Testis (tissue), 3 donors: ENCODE measurements around the gene CHPF. TPM values are rescaled to one million over a fixed set of nuclear protein-coding genes. Genes with fewer than 3 reads are reported as not detected.

Source experiments
- DNase-seq: peaks from one replicate; pipeline ENCODE4 v3.0.0-alpha.2; 2019
- H3K27ac ChIP-seq, 2 donors: fragments of 200-600 bp; sonication (generic); one replicate each; pipeline ENCODE4 v1.5.1; 2019
- H3K27me3 ChIP-seq: fragments of 200-600 bp; sonication (generic); one replicate; pipeline ENCODE4 v1.5.1; 2019
- H3K36me3 ChIP-seq: fragments of 200-600 bp; sonication (generic); one replicate; pipeline ENCODE4 v1.5.1; 2017; ENCODE audit warnings: low read depth; ENCODE audit errors: missing control alignments
- H3K4me1 ChIP-seq: fragments of 200-600 bp; sonication (generic); one replicate; pipeline ENCODE4 v1.5.1; 2019
- H3K4me3 ChIP-seq, 2 donors: fragments of 200-600 bp; sonication (generic); one replicate each; pipeline ENCODE4 v1.5.1; 2017 to 2019
- H3K9me3 ChIP-seq: fragments of 200-600 bp; sonication (generic); one replicate; pipeline ENCODE4 v1.5.1; 2017
- CTCF ChIP-seq, 3 experiments: fragments of 450-650 bp in 2 of 3; fragments of 200-600 bp in 1 of 3; sonication (generic) in 1 of 3; IDR thresholded peaks; one replicate each; pipeline ENCODE4 v1.5.1; 2016 to 2019; ENCODE audit warnings: antibody characterized with exemption in 3 of 3, mild to moderate bottlenecking in 2 of 3, moderate library complexity in 1 of 3
- POLR2A ChIP-seq: fragments of 450-650 bp; IDR thresholded peaks from one replicate; pipeline ENCODE4 v1.6.1; 2017; ENCODE audit warnings: antibody characterized with exemption, mild to moderate bottlenecking, moderate library complexity
- WGBS, 2 donors: methylation state at CpG; one replicate each; pipeline ENCODE4 v1.1.5; 2018; 5-methylcytosine and 5-hydroxymethylcytosine counted together
- intact Hi-C: fragments of 100-400 bp; cut with DNase I; formaldehyde crosslinking; loops from one replicate; pipeline ENCODE4 v1.15.1; 2023; ENCODE audit warnings: low total_unique reads
- polyA plus RNA-seq: library from polyadenylated mRNA; stranded (reverse); fragments of 350-450 nt; fragmentation: Illumina TruSeq; extraction: RNeasy Lipid Tissue Mini Kit (QIAGEN cat#74804); gene quantifications from one replicate; pipeline ENCODE4 v1.2.3, GENCODE V29; 2014; ENCODE audit warnings: low read depth, low replicate concordance; ENCODE audit not compliant: insufficient read depth
- total RNA-seq, 2 donors: library from RNA; depleted of rRNA; stranded (reverse); fragments of >200 nt; gene quantifications; one replicate each; pipeline ENCODE4 v1.2.3, GENCODE V29; 2016

CHPF gene
- total and polyA plus RNA-seq, 3 donors from 2014 or later = 194 to 992 (median 796) TPM

- H3K9me3 ChIP-seq = no peaks in the 10 kb centered on the region
- H3K27ac ChIP-seq = no peak overlapping the region
- intact Hi-C loops = no loop called here
- no peak for DNase-seq
- H3K4me3 ChIP-seq = no peak overlapping the region
- H3K27me3 ChIP-seq = no peaks in the 10 kb centered on the region
- no peaks in the 10 kb centered on the region for H3K36me3 ChIP-seq
- peaks cover 11% of the 10 kb centered on the region for H3K4me1 ChIP-seq
- TF ChIP-seq POLR2A (no peak), CTCF (IDR thresholded peaks at IDR 0.05) (no peak)
Measured at GRCh38 chr2:219502618-219503017, 41.0 kb downstream of the CHPF start.

GRCh38 chr2:219501849-219502248 is 41.8 kb downstream of the CHPF start:
- no peak for TF ChIP-seq CTCF (IDR thresholded peaks at IDR 0.05)
- no peak for TF ChIP-seq POLR2A
- Histone ChIP-seq H3K27me3 (no peaks in the 10 kb centered on the region), H3K4me3 (no peak overlapping the region), H3K36me3 (no peaks in the 10 kb centered on the region), H3K4me1 (peaks cover 17% of the 10 kb centered on the region), H3K9me3 (no peaks in the 10 kb centered on the region), H3K27ac (no peak overlapping the region)
- DNase-seq = no peak
- intact Hi-C loops = no loop called here
- 92 to 98% methylated on average over 13 to 14 of the region's 14 CpGs for WGBS, 2 donors

- no peak for DNase-seq
- intact Hi-C loops = no loop called here
- H3K9me3 ChIP-seq = no peaks in the 10 kb centered on the region
- peaks cover 17% of the 10 kb centered on the region for H3K4me1 ChIP-seq
- no peak overlapping the region for H3K27ac ChIP-seq
- no peak overlapping the region for H3K4me3 ChIP-seq
- no peaks in the 10 kb centered on the region for H3K36me3 ChIP-seq
- 87 to 97% methylated on average over 2 of the region's 2 CpGs for WGBS, 2 donors
- H3K27me3 ChIP-seq = no peaks in the 10 kb centered on the region
- TF ChIP-seq CTCF (IDR thresholded peaks at IDR 0.05) (no peak), POLR2A (no peak)
Measured at GRCh38 chr2:219500135-219500534, 43.5 kb downstream of the CHPF start.

- no peak for DNase-seq
- intact Hi-C loops = no loop called here
- TF ChIP-seq CTCF (IDR thresholded peaks at IDR 0.05) (no peak), POLR2A (no peak)
- H3K4me1 ChIP-seq = peaks cover 17% of the 10 kb centered on the region
- no peaks in the 10 kb centered on the region for H3K27me3 ChIP-seq
- H3K9me3 ChIP-seq = no peaks in the 10 kb centered on the region
- H3K4me3 ChIP-seq = no peak overlapping the region
- H3K27ac ChIP-seq = no peak overlapping the region
- no peaks in the 10 kb centered on the region for H3K36me3 ChIP-seq
- WGBS, 2 donors = 39 to 58% methylated on average over 1 of the region's 1 CpG
Measured at GRCh38 chr2:219499555-219499954, 44.1 kb downstream of the CHPF start.

GRCh38 chr2:219499058-219499307 is 44.6 kb downstream of the CHPF start:
- no peaks in the 10 kb centered on the region for H3K36me3 ChIP-seq
- peaks cover 17% of the 10 kb centered on the region for H3K4me1 ChIP-seq
- intact Hi-C loops = no loop called here
- DNase-seq = no peak
- H3K9me3 ChIP-seq = no peaks in the 10 kb centered on the region
- peak overlapping the region; percentile 90 to 98 for H3K27ac ChIP-seq
- TF ChIP-seq POLR2A = no peak
- TF ChIP-seq CTCF (IDR thresholded peaks at IDR 0.05) = no peak
- WGBS, 2 donors = 0% methylated on average over 3 of the region's 3 CpGs
- peak overlapping the region; percentile 67 to 77 for H3K4me3 ChIP-seq
- H3K27me3 ChIP-seq = no peaks in the 10 kb centered on the region
